ENCODE measurements around the gene AHSG.

GRCh38 chr3:186589856-186590579, 22.8 kb upstream of the AHSG start:
- TF ChIP-seq CTCF (IDR thresholded peaks at IDR 0.05; ENCODE audit: insufficient read depth, low read depth, low read length) = no peak
- no peak for TF ChIP-seq EZH2 (IDR thresholded peaks at IDR 0.05; ENCODE audit: insufficient read depth, low read length)

Measured in astrocyte (in vitro differentiated cells and primary cell).